ENCODE measurements around the gene FOXA1. TPM values are rescaled to one million over a fixed set of nuclear protein-coding genes. Genes with fewer than 3 reads are reported as not detected.

The FOXA1 gene
- total RNA-seq, 1 donor, result not detected

DNA sequence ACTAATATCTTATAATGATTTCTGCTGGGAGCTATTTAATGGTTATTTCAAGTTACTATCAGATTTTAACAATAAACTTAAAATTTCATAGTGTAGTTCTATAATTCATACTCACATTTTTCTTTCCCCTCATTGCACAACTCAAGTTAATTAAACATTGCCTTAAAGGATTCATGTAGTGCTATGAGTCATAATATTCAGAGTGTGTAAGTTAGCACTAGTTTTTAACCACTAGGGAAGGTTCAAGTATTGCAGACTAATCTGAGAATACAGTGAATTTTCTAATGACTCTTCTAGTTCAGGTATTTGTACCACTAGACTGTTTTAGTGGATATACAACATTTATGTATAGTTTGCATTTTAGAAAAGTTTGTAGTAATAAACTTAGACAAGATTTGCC lies 49.9 kb downstream of the FOXA1 start:
- TF ChIP-seq, protein P1, sequence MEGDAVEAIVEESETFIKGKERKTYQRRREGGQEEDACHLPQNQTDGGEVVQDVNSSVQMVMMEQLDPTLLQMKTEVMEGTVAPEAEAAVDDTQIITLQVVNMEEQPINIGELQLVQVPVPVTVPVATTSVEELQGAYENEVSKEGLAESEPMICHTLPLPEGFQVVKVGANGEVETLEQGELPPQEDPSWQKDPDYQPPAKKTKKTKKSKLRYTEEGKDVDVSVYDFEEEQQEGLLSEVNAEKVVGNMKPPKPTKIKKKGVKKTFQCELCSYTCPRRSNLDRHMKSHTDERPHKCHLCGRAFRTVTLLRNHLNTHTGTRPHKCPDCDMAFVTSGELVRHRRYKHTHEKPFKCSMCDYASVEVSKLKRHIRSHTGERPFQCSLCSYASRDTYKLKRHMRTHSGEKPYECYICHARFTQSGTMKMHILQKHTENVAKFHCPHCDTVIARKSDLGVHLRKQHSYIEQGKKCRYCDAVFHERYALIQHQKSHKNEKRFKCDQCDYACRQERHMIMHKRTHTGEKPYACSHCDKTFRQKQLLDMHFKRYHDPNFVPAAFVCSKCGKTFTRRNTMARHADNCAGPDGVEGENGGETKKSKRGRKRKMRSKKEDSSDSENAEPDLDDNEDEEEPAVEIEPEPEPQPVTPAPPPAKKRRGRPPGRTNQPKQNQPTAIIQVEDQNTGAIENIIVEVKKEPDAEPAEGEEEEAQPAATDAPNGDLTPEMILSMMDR (IDR thresholded peaks at IDR 0.05; ENCODE audit: insufficient read depth, low read length), result no peak
- no peak overlapping the region for H3K4me3 ChIP-seq (ENCODE audit: low read depth, low read length)
- DNase-seq (ENCODE audit: low read depth), result no peak

- no peak overlapping the region for H3K4me3 ChIP-seq (ENCODE audit: low read depth, low read length)
- no peak for DNase-seq (ENCODE audit: low read depth)
- TF ChIP-seq, protein P1 (IDR thresholded peaks at IDR 0.05; ENCODE audit: insufficient read depth, low read length), result no peak
Measured at GRCh38 chr14:37544407-37544806, 50.6 kb downstream of the FOXA1 start.

DNA sequence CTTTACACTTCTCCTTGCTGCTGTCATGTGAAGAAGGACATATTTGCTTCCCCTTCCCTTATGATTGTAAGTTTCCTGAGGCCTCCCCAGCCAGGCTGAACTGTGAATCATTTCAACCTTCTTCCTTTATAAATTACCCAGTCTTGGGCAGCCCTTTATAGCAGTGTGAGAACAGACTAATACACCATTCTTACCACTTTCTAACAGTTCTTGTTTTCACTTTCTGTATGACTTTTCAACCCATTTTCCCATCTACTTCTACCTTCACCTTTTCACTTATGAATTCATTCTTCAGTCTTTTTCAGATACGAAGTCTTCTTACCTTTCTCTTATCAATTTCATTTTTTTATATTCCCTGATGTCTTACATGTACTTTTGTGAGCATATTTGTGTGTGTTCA lies 55.1 kb downstream of the FOXA1 start:
- TF ChIP-seq, protein P1 (IDR thresholded peaks at IDR 0.05; ENCODE audit: insufficient read depth, low read length), result no peak
- DNase-seq (ENCODE audit: low read depth), result no peak
- H3K4me3 ChIP-seq (ENCODE audit: low read depth, low read length), result no peak overlapping the region

Other genes starting within 250 kb of the FOXA1 start
- 0.16 and 0.36 TPM in 2 replicates for gene TTC6, start 380 bp upstream of the FOXA1 start, total RNA-seq (ENCODE audit: low replicate concordance)